ENCODE measurements around the gene NPEPL1.

NPEPL1 gene

GRCh38 chr20:58701431-58702160 lies 9.0 kb downstream of the NPEPL1 start:
- FAIRE-seq = no peak

GRCh38 chr20:58702161-58702510 lies 9.5 kb downstream of the NPEPL1 start:
- no peak for FAIRE-seq

GRCh38 chr20:58702859-58703648 lies 10.5 kb downstream of the NPEPL1 start:
- no peak for FAIRE-seq

- no peak for FAIRE-seq
Observed at GRCh38 chr20:58703765-58704371, 11.3 kb downstream of the NPEPL1 start.

GRCh38 chr20:58705208-58705926 lies 12.8 kb downstream of the NPEPL1 start:
- FAIRE-seq = no peak

- FAIRE-seq = no peak
Observed at GRCh38 chr20:58706150-58706892, 13.7 kb downstream of the NPEPL1 start.

- no peak for FAIRE-seq
Observed at GRCh38 chr20:58706975-58707681, 14.5 kb downstream of the NPEPL1 start.

- FAIRE-seq = no peak
Observed at GRCh38 chr20:58707770-58708169, 15.2 kb downstream of the NPEPL1 start.

- no peak for FAIRE-seq
Observed at GRCh38 chr20:58708246-58708931, 15.8 kb downstream of the NPEPL1 start.

GRCh38 chr20:58709013-58709702 lies 16.6 kb downstream of the NPEPL1 start:
- no peak for FAIRE-seq

- no peak for FAIRE-seq
Observed at GRCh38 chr20:58709703-58710039, 17.1 kb downstream of the NPEPL1 start.

- FAIRE-seq = no peak
Observed at GRCh38 chr20:58710481-58711265, 18.1 kb downstream of the NPEPL1 start.

GRCh38 chr20:58711266-58712051 lies 18.9 kb downstream of the NPEPL1 start:
- FAIRE-seq = no peak

- FAIRE-seq = no peak
Observed at GRCh38 chr20:58712151-58712791, 19.7 kb downstream of the NPEPL1 start.

- FAIRE-seq = no peak
Observed at GRCh38 chr20:58712806-58713731, 20.5 kb downstream of the NPEPL1 start.

- no peak for FAIRE-seq
Observed at GRCh38 chr20:58713801-58714339, 21.3 kb downstream of the NPEPL1 start.

- FAIRE-seq = no peak
Observed at GRCh38 chr20:58714340-58714922, 21.8 kb downstream of the NPEPL1 start.
